GM19025 (cell line): ENCODE data around the gene C1QTNF3.
"Not testable (repeated sequence)": the region's sequence is repeated elsewhere in the genome, so short reads cannot be mapped to it uniquely, and the experiment has no call there.

Experiments used
- ATAC-seq: cut with Tn5 transposase; IDR thresholded peaks from one replicate; pipeline ENCODE4 v1.9.1; 2021; ENCODE audit warnings: mild to moderate bottlenecking, low read depth, moderate library complexity; ENCODE audit not compliant: unreplicated experiment

The C1QTNF3 gene

GRCh38 chr5:34043099-34043876 is at the start of gene C1QTNF3:
Gene C1QTNF3, minus strand, starts transcription at chr5:34043213. Its CDS starts 88 bp downstream, at chr5:34043125.
- ATAC-seq, result no peak

GRCh38 chr5:34091039-34091438 is 48.0 kb upstream of the C1QTNF3 start:
- ATAC-seq, result not testable (repeated sequence)

- not testable (repeated sequence) for ATAC-seq
Measured at GRCh38 chr5:34089802-34090201, 46.8 kb upstream of the C1QTNF3 start.

- not testable (repeated sequence) for ATAC-seq
Measured at GRCh38 chr5:34087728-34088127, 44.7 kb upstream of the C1QTNF3 start.

GRCh38 chr5:34083898-34084297 is 40.9 kb upstream of the C1QTNF3 start:
- ATAC-seq, result not testable (repeated sequence)

GRCh38 chr5:34079505-34079904 is 36.5 kb upstream of the C1QTNF3 start:
- not testable (repeated sequence) for ATAC-seq

GRCh38 chr5:34077636-34078035 is 34.6 kb upstream of the C1QTNF3 start:
- ATAC-seq, result not testable (repeated sequence)

GRCh38 chr5:34076719-34077364 is 33.8 kb upstream of the C1QTNF3 start:
- not testable (repeated sequence) for ATAC-seq

- ATAC-seq, result not testable (repeated sequence)
Measured at GRCh38 chr5:34074472-34074871, 31.5 kb upstream of the C1QTNF3 start.

GRCh38 chr5:34074071-34074470 is 31.1 kb upstream of the C1QTNF3 start:
- not testable (repeated sequence) for ATAC-seq

GRCh38 chr5:34070626-34071025 is 27.6 kb upstream of the C1QTNF3 start:
- not testable (repeated sequence) for ATAC-seq

- ATAC-seq, result no peak
Measured at GRCh38 chr5:34064656-34065055, 21.6 kb upstream of the C1QTNF3 start.

GRCh38 chr5:34062419-34062818 is 19.4 kb upstream of the C1QTNF3 start:
- no peak for ATAC-seq

- ATAC-seq, result no peak
Measured at GRCh38 chr5:34061993-34062392, 19.0 kb upstream of the C1QTNF3 start.

- ATAC-seq, result no peak
Measured at GRCh38 chr5:34059977-34060376, 17.0 kb upstream of the C1QTNF3 start.

- ATAC-seq, result no peak
Measured at GRCh38 chr5:34058532-34058931, 15.5 kb upstream of the C1QTNF3 start.

- ATAC-seq, result no peak
Measured at GRCh38 chr5:34057569-34057968, 14.6 kb upstream of the C1QTNF3 start.

GRCh38 chr5:34057118-34057517 is 14.1 kb upstream of the C1QTNF3 start:
- ATAC-seq, result no peak

- ATAC-seq, result no peak
Measured at GRCh38 chr5:34055667-34056066, 12.7 kb upstream of the C1QTNF3 start.

- ATAC-seq, result no peak
Measured at GRCh38 chr5:34054400-34054729, 11.4 kb upstream of the C1QTNF3 start.

GRCh38 chr5:34053571-34054399 is 10.8 kb upstream of the C1QTNF3 start:
- no peak for ATAC-seq
